ENCODE results near the gene TMOD2. TPM values are rescaled to one million over a fixed set of nuclear protein-coding genes. Genes with fewer than 3 reads are reported as not detected.

The TMOD2 gene
- total RNA-seq, 1 experiment from 2014 or later: 2.6 TPM

DNA sequence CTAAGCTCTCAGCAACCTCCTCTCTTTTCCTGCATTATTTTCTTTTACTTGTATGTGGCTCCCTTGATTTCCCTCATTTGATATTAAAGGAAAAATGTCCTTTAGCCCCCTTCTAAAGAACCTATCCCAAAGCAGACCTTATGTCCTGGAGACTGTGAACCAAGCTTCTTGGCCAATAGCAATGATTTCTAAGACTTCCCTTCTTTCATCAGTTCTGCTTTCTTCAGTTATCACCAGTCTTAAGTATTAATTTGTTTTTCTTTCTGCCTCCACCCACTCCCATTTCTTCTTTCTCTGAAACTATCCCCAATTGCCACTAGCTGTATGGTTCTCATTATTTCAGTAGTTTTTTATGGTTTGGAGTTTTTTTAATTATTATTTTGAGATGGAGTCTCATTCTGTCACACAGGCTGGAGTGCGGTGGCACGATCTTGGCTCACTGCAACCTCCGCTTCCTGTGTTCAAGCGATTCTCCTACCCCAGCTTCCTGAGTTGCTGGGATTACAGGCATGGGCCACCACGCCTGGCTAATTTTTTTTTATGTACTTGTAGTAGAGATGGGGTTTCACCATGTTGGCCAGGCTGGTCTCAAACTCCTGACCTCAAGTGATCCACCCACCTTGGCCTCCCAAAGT lies 90.1 kb downstream of the TMOD2 start:
- H3K4me2 ChIP-seq (ENCODE audit: low read depth, low read length, poor library complexity, severe bottlenecking): no peak overlapping the region
- no peaks in the 10 kb centered on the region for H3K79me2 ChIP-seq (ENCODE audit: low read length)
- H4K20me1 ChIP-seq (ENCODE audit: insufficient read depth, low read depth, low read length): peaks cover 43% of the 10 kb centered on the region
- H3K27me3 ChIP-seq (ENCODE audit: low read length): no peaks in the 10 kb centered on the region
- H3K4me1 ChIP-seq (ENCODE audit: low read length): peaks cover 23% of the 10 kb centered on the region
- no peak for DNase-seq
- no peaks in the 10 kb centered on the region for H3K9me2 ChIP-seq (replicated peaks; ENCODE audit: insufficient read depth, low read length)
- no peak overlapping the region for H2AFZ ChIP-seq (ENCODE audit: low read length)
- H3K36me3 ChIP-seq (ENCODE audit: insufficient read depth, low read length): no peaks in the 10 kb centered on the region
- H3K27ac ChIP-seq (ENCODE audit: low read length): no peak overlapping the region
- H3K9me3 ChIP-seq (ENCODE audit: low read length): no peaks in the 10 kb centered on the region
- H3K9ac ChIP-seq (ENCODE audit: low read length): no peak overlapping the region
- H3K4me3 ChIP-seq (ENCODE audit: low read length): no peak overlapping the region

DNA sequence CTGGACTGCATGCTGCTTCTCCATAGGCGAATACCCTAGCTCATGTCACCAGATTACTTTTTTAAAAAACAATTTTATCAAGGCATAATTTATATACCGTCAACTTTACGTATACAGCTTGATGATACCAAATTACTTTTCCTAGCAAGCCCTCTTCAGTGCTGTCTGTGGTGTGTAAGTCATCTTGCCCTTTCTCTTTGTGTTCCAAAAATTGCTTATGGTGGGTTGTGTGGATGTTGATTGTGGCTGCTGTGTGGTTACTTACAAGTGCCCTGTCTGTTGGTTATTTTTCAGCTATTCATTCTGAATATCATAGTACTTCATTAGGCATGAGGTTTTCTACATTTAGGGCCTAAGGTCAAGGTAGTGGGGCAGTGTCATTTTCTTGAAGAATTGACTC lies 90.9 kb downstream of the TMOD2 start:
- peaks cover 47% of the 10 kb centered on the region for H4K20me1 ChIP-seq (ENCODE audit: insufficient read depth, low read depth, low read length)

DNA sequence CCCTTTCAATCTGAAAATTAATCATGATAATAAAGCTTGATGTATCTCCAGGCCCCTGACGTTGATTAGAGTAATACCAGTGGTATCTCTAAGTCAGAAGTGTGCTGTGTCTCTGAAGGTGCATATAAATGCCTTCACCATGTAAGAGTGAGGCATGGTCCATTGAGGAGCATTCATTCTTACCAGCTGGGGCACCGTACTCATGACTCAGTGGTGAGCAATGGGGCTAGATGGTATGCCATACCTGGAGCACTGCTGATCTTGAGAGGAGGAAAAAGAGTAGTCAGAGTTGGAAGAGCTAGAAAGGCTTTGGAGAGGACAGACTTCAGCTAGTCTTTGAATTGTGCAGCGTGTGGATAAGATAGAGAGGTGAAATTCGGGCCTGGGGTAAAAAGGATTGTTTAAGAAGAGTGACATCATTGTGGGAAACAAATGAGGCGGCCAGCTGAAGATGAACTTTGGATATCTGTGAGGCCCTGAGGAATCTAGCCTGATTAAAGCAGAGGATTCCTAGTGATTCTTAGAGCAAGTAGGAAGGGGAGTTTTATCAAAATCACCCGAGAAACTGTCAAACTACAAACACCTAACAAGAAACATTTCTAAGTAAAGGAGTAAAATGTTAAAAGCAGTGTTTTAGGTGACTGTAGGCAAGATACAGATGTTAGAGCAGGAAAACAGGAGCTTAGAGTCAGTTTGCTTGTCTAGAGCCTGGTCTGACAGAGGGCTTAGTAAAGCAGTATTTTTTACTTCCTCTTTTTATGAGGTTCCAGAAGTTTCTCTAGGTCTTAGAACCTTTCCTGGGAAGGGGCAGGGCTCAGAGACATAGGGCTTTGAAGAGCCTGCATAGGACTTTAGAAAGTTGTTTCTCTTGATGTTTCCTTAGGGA lies 91.7 kb downstream of the TMOD2 start:
- Histone ChIP-seq H3K79me2 (ENCODE audit: low read length) (no peaks in the 10 kb centered on the region), H3K4me2 (ENCODE audit: low read depth, low read length, poor library complexity, severe bottlenecking) (no peak overlapping the region), H3K27ac (ENCODE audit: low read length) (no peak overlapping the region), H3K4me1 (ENCODE audit: low read length) (peaks cover 12% of the 10 kb centered on the region), H3K4me3 (ENCODE audit: low read length) (no peak overlapping the region), H3K36me3 (ENCODE audit: insufficient read depth, low read length) (no peaks in the 10 kb centered on the region), H2AFZ (ENCODE audit: low read length) (no peak overlapping the region), H3K9ac (ENCODE audit: low read length) (no peak overlapping the region), H3K9me3 (ENCODE audit: low read length) (no peaks in the 10 kb centered on the region), H3K27me3 (ENCODE audit: low read length) (no peaks in the 10 kb centered on the region), H4K20me1 (ENCODE audit: insufficient read depth, low read depth, low read length) (peaks cover 43% of the 10 kb centered on the region), H3K9me2 (replicated peaks; ENCODE audit: insufficient read depth, low read length) (no peaks in the 10 kb centered on the region)
- DNase-seq: peak; percentile 46

More for the DNA sequence above, 90.9 kb downstream of the TMOD2 start:
- no peak overlapping the region for H2AFZ ChIP-seq (ENCODE audit: low read length)
- no peaks in the 10 kb centered on the region for H3K9me2 ChIP-seq (replicated peaks; ENCODE audit: insufficient read depth, low read length)
- H3K4me3 ChIP-seq (ENCODE audit: low read length): no peak overlapping the region
- DNase-seq: no peak
- H3K79me2 ChIP-seq (ENCODE audit: low read length): no peaks in the 10 kb centered on the region
- H3K9ac ChIP-seq (ENCODE audit: low read length): no peak overlapping the region
- no peaks in the 10 kb centered on the region for H3K9me3 ChIP-seq (ENCODE audit: low read length)
- no peak overlapping the region for H3K27ac ChIP-seq (ENCODE audit: low read length)
- H3K36me3 ChIP-seq (ENCODE audit: insufficient read depth, low read length): no peaks in the 10 kb centered on the region
- H3K4me1 ChIP-seq (ENCODE audit: low read length): peaks cover 21% of the 10 kb centered on the region
- H3K27me3 ChIP-seq (ENCODE audit: low read length): no peaks in the 10 kb centered on the region
- no peak overlapping the region for H3K4me2 ChIP-seq (ENCODE audit: low read depth, low read length, poor library complexity, severe bottlenecking)

DNA sequence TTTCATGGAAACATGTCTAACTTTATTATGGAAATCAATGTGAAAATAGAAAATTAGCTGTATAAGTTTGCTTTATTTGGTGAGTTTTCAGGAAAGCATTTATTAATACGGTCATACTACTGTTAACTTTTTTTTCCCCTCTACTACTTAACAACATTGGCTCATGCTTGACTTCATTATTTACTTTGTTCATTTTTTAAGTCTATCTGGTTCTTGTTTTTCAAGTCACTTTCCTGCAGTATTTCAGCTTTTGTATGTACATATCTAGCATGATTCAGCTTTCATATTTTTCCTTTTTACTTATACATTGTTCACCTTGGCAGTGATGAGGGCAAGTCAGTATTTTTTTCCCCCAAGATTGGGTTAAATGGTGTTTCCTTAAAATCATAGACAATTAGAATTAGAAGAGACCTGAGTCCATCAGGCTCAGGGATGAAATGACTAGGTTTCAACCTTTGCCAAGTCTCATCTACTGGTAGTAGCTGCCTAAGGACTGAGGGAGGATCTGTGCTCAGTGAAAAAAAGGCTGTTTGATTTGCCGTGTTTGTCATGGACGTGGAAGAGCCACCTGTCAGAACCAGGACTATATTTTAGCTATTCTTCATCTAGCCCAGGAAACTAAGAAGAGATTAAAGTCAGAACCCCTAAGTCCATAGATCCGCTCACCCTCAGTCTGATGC lies 93.5 kb downstream of the TMOD2 start:
- H3K79me2 ChIP-seq (ENCODE audit: low read length): no peaks in the 10 kb centered on the region
- H3K4me1 ChIP-seq (ENCODE audit: low read length): peaks cover 12% of the 10 kb centered on the region
- no peak overlapping the region for H3K4me3 ChIP-seq (ENCODE audit: low read length)
- no peaks in the 10 kb centered on the region for H3K27me3 ChIP-seq (ENCODE audit: low read length)
- H3K9me2 ChIP-seq (replicated peaks; ENCODE audit: insufficient read depth, low read length): no peaks in the 10 kb centered on the region
- no peaks in the 10 kb centered on the region for H3K9me3 ChIP-seq (ENCODE audit: low read length)
- peaks cover 48% of the 10 kb centered on the region for H4K20me1 ChIP-seq (ENCODE audit: insufficient read depth, low read depth, low read length)
- no peak for DNase-seq
- H3K4me2 ChIP-seq (ENCODE audit: low read depth, low read length, poor library complexity, severe bottlenecking): no peak overlapping the region
- no peak overlapping the region for H3K27ac ChIP-seq (ENCODE audit: low read length)
- H3K9ac ChIP-seq (ENCODE audit: low read length): no peak overlapping the region
- H3K36me3 ChIP-seq (ENCODE audit: insufficient read depth, low read length): no peaks in the 10 kb centered on the region
- H2AFZ ChIP-seq (ENCODE audit: low read length): no peak overlapping the region

DNA sequence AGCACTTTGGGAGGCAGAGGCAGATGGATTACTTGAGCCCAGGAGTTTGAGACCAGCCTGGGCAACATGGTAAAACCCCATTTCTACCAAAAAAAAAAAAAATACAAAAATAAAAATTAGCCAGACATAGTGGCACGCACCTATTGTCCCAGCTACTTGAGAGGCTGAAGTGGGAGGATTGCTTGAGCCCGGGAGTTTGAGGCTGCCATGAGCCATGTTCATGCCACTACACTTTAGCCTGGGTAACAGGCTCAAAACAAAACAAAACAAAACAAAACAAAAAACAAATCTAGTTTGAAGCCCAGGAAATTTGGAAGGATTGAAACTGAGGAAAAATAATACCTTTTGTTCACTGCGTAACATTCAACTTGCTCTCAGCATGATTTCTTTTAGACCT lies 94.7 kb downstream of the TMOD2 start:
- Histone ChIP-seq H3K9me3 (ENCODE audit: low read length) (no peaks in the 10 kb centered on the region), H3K36me3 (ENCODE audit: insufficient read depth, low read length) (no peaks in the 10 kb centered on the region), H2AFZ (ENCODE audit: low read length) (no peak overlapping the region), H3K4me2 (ENCODE audit: low read depth, low read length, poor library complexity, severe bottlenecking) (no peak overlapping the region), H3K27ac (ENCODE audit: low read length) (no peak overlapping the region), H4K20me1 (ENCODE audit: insufficient read depth, low read depth, low read length) (peaks cover 45% of the 10 kb centered on the region), H3K4me3 (ENCODE audit: low read length) (no peak overlapping the region), H3K9ac (ENCODE audit: low read length) (no peak overlapping the region), H3K9me2 (replicated peaks; ENCODE audit: insufficient read depth, low read length) (no peaks in the 10 kb centered on the region), H3K79me2 (ENCODE audit: low read length) (no peaks in the 10 kb centered on the region), H3K27me3 (ENCODE audit: low read length) (no peaks in the 10 kb centered on the region), H3K4me1 (ENCODE audit: low read length) (peaks cover 12% of the 10 kb centered on the region)
- DNase-seq: no peak

DNA sequence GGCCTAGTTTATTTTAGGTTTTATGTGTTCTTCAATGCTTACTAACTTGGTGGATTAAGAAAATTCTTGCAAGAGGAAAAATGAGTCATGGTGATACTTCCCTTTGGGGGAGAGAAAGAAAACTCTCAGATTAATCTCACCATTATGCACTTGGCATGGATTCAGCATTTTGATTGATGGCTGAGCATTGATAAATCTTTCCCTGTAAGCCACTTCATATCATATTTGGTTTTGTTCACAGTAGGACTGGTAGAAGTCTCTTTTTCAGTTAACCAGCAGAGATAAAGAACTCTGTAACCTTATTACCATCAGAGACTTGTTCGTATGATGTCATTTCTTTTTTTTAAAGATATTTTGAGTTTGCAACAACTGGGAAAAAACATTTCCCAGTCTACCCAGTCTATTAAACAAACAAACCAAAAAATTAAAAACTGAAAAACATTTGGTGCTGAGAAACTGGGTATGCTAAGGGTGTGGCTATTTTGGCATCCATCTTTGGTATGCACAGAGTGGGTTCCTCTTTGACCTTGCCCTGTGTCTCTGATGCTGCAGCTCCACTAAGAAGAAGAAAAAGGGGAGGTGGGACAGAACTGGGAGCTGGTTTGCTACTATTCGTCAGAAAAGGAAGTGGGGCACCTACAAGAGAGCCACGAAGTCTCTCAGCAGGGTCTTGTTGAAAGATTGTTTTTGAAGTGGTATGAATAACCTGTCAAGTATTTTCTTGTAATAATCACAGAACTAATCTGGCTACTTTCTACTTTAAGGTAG lies 95.2 kb downstream of the TMOD2 start:
- no peak overlapping the region for H2AFZ ChIP-seq (ENCODE audit: low read length)
- H3K4me1 ChIP-seq (ENCODE audit: low read length): peaks cover 13% of the 10 kb centered on the region
- peaks cover 45% of the 10 kb centered on the region for H4K20me1 ChIP-seq (ENCODE audit: insufficient read depth, low read depth, low read length)
- H3K9me2 ChIP-seq (replicated peaks; ENCODE audit: insufficient read depth, low read length): no peaks in the 10 kb centered on the region
- H3K4me3 ChIP-seq (ENCODE audit: low read length): no peak overlapping the region
- H3K9me3 ChIP-seq (ENCODE audit: low read length): no peaks in the 10 kb centered on the region
- no peak overlapping the region for H3K9ac ChIP-seq (ENCODE audit: low read length)
- no peaks in the 10 kb centered on the region for H3K27me3 ChIP-seq (ENCODE audit: low read length)
- no peak overlapping the region for H3K27ac ChIP-seq (ENCODE audit: low read length)
- no peaks in the 10 kb centered on the region for H3K79me2 ChIP-seq (ENCODE audit: low read length)
- no peak overlapping the region for H3K4me2 ChIP-seq (ENCODE audit: low read depth, low read length, poor library complexity, severe bottlenecking)
- DNase-seq: no peak
- no peaks in the 10 kb centered on the region for H3K36me3 ChIP-seq (ENCODE audit: insufficient read depth, low read length)

DNA sequence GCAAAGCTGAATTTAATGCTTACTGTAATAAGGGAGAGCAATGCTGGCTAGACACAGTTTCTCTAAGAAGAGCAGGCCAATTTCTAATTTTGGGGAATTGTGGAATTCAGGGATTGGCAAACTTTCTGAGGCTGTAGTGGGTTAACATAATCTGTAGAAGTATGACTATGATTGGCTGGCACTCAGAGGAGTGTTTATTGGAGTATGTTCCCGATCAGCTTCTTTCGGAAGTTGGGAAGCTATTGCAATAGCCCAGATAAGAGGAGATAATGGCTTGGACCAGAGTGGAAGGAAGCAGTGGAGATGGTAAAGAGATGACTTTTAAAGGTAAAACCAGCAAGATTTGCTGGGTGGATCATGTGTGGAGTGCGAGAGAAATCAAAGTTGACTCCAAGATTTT lies 97.4 kb downstream of the TMOD2 start:
- H3K9me2 ChIP-seq (replicated peaks; ENCODE audit: insufficient read depth, low read length): no peaks in the 10 kb centered on the region
- no peak overlapping the region for H3K4me2 ChIP-seq (ENCODE audit: low read depth, low read length, poor library complexity, severe bottlenecking)
- H3K79me2 ChIP-seq (ENCODE audit: low read length): no peaks in the 10 kb centered on the region
- no peak overlapping the region for H2AFZ ChIP-seq (ENCODE audit: low read length)
- H3K4me3 ChIP-seq (ENCODE audit: low read length): no peak overlapping the region
- H3K4me1 ChIP-seq (ENCODE audit: low read length): peaks cover 7% of the 10 kb centered on the region
- H3K9me3 ChIP-seq (ENCODE audit: low read length): no peaks in the 10 kb centered on the region
- peaks cover 34% of the 10 kb centered on the region for H4K20me1 ChIP-seq (ENCODE audit: insufficient read depth, low read depth, low read length)
- DNase-seq: no peak
- H3K9ac ChIP-seq (ENCODE audit: low read length): no peak overlapping the region
- H3K27ac ChIP-seq (ENCODE audit: low read length): no peak overlapping the region
- no peaks in the 10 kb centered on the region for H3K27me3 ChIP-seq (ENCODE audit: low read length)
- H3K36me3 ChIP-seq (ENCODE audit: insufficient read depth, low read length): no peaks in the 10 kb centered on the region

Measured in Karpas-422 (cell line).